ENCODE results near the gene UBE2V1.
A peak's percentile ranks its signal among the peaks of the same experiment; 100 is the strongest.
"Not testable (repeated sequence)": the region's sequence is repeated elsewhere in the genome, so short reads cannot be mapped to it uniquely, and the experiment has no call there.

The UBE2V1 gene

GRCh38 chr20:50088022-50088421 is 24.9 kb downstream of the UBE2V1 start:
- FAIRE-seq (no peak), DNase-seq (ENCODE audit: insufficient read length, low spot score) (no peak)
- TF ChIP-seq, protein P1, sequence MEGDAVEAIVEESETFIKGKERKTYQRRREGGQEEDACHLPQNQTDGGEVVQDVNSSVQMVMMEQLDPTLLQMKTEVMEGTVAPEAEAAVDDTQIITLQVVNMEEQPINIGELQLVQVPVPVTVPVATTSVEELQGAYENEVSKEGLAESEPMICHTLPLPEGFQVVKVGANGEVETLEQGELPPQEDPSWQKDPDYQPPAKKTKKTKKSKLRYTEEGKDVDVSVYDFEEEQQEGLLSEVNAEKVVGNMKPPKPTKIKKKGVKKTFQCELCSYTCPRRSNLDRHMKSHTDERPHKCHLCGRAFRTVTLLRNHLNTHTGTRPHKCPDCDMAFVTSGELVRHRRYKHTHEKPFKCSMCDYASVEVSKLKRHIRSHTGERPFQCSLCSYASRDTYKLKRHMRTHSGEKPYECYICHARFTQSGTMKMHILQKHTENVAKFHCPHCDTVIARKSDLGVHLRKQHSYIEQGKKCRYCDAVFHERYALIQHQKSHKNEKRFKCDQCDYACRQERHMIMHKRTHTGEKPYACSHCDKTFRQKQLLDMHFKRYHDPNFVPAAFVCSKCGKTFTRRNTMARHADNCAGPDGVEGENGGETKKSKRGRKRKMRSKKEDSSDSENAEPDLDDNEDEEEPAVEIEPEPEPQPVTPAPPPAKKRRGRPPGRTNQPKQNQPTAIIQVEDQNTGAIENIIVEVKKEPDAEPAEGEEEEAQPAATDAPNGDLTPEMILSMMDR (IDR thresholded peaks at IDR 0.05; ENCODE audit: insufficient read depth, missing control alignments) = no peak

DNA sequence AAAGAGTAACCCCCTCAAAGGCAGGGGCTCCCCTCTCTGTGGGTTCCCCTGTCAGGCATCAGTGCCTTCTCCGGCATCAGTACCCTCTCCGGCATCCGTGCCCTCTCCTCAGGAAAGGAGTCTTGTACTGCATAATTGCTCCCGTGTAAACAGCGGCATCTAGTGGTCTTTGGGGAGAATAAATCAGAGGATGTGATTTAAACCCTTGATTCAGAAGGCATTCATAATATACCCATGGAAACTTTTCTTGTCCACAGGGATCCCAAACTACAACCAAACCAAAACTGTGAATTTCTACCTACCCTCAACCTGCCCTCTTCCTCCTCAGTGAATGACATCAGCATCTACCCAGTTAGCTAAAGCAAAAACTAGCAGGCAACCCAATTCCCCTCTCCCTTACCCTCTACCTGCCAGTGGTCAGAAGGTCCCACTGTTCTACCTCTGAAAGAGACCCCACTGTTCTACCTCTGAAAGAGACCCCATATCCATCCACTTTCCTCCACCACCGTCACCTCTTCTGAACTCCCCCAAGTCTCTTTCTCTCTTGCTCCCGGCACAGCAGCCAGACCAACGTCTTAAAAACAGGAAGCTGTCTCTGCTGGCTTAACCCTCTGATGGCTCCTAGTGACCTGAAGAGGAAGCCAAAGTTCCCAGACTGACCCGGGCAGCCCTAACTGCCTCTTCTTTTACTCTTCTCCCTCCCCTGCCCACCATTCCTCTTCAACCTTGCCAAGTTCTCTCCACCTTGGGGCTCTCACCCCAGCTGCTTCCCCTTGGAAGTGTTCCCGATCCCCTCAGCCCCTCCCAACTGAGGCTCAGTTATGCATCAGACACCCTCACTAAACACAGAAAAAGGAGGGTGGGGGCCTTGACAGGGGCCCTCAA is 27.2 kb downstream of the UBE2V1 start:
- TF ChIP-seq, protein P1 (IDR thresholded peaks at IDR 0.05; ENCODE audit: insufficient read depth, missing control alignments) = peak; percentile 85
- no peak for FAIRE-seq
- peak; percentile 50 for DNase-seq (ENCODE audit: insufficient read length, low spot score)

- no peak for DNase-seq (ENCODE audit: insufficient read length, low spot score)
- TF ChIP-seq, protein P1 (IDR thresholded peaks at IDR 0.05; ENCODE audit: insufficient read depth, missing control alignments) = no peak
- no peak for FAIRE-seq
Observed at GRCh38 chr20:50085146-50085480, 27.8 kb downstream of the UBE2V1 start.

GRCh38 chr20:50083034-50083433 is 29.9 kb downstream of the UBE2V1 start:
- TF ChIP-seq, protein P1 (IDR thresholded peaks at IDR 0.05; ENCODE audit: insufficient read depth, missing control alignments) = no peak
- FAIRE-seq (no peak), DNase-seq (ENCODE audit: insufficient read length, low spot score) (no peak)

DNA sequence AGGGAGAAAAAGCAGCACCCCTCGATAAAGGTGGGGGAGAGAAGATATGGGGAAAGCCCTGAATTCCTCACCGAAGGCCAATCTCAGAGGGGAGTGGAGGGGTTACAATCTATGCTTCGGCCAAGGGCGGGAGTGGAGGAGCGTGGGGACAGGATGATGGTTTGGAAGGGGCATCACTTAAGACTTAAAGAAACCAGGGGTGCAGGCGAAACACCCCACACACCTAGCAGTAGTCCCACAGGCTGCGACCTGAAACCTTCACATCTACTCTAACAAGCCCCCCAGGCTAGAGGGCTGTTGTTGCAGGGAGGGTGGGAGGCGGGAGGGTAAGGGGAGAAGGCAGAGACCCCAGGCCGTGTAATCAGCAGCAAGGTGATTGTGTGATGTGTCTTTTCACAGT is 30.9 kb downstream of the UBE2V1 start:
- not testable (repeated sequence) for FAIRE-seq; DNase-seq (ENCODE audit: insufficient read length, low spot score)

- TF ChIP-seq, protein P1 (IDR thresholded peaks at IDR 0.05; ENCODE audit: insufficient read depth, missing control alignments) = no peak
- DNase-seq (ENCODE audit: insufficient read length, low spot score) (no peak), FAIRE-seq (no peak)
Observed at GRCh38 chr20:50077818-50078601, 34.9 kb downstream of the UBE2V1 start.

DNA sequence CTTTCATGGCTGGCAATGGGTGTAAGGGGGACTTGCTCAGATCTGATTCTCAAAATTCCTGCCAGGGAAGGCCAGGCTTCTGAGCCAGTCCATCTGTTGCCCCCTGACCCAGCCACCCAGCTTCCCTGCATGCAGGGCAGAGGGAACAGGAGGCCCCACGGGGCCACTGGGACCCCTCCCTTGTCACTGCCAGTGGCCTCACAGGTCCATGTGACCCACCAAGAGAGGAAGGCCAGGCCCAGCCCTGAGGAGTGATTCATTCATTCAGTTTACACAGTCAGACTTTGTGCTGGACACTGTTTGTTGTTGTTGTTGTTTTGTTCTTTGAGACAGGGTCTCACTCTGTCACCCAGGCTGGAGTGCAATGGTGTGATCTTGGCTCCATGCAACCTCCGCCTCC is 39.5 kb downstream of the UBE2V1 start:
- FAIRE-seq (no peak), DNase-seq (ENCODE audit: insufficient read length, low spot score) (no peak)
- TF ChIP-seq, protein P1 (IDR thresholded peaks at IDR 0.05; ENCODE audit: insufficient read depth, missing control alignments) = no peak

Data from D721Med (cell line).